ENCODE results near the gene HGF. TPM values are rescaled to one million over a fixed set of nuclear protein-coding genes. Genes with fewer than 3 reads are reported as not detected.

The HGF gene
- total and polyA plus RNA-seq, 2 of the 13 experiments (the other 11 are each of a cell fraction or from before 2014, with no cell fraction given), result not detected

- Histone ChIP-seq H3K79me2 (ENCODE audit: insufficient read depth, low read length) (no peaks in the 10 kb centered on the region), H3K27ac (ENCODE audit: extremely low read length, insufficient read depth, low read length) (no peak overlapping the region), H3K4me2 (ENCODE audit: low read depth, low read length) (no peak overlapping the region), H4K20me1 (ENCODE audit: insufficient read depth, low read length) (no peaks in the 10 kb centered on the region), H3K9ac (ENCODE audit: insufficient read depth, low read depth, low read length) (no peak overlapping the region), H3K9me3 (ENCODE audit: low read length) (no peaks in the 10 kb centered on the region), H3K36me3 (replicated peaks in 1 of 2; ENCODE audit: control insufficient read depth in 1 of 2, insufficient read depth in 2 of 2, low read length in 2 of 2) (no peaks in the 10 kb centered on the region), H2AFZ (ENCODE audit: low read length) (no peak overlapping the region), H3K4me3 (replicated peaks in 1 of 3; ENCODE audit: insufficient read depth in 1 of 3, low read depth in 2 of 3, low read length in 3 of 3) (no peak overlapping the region), H3K27me3 (ENCODE audit: control insufficient read depth in 1 of 2, insufficient read depth in 2 of 2, low read length in 2 of 2) (no peaks in the 10 kb centered on the region), H3K4me1 (ENCODE audit: insufficient read depth, low read length) (no peaks in the 10 kb centered on the region)
- no peak for DNase-seq (ENCODE audit: low spot score)
- WGBS (ENCODE audit: low lambda C conversion rate), result 0% methylated on average over 3 of the region's 3 CpGs
- BruUV-seq (replicated peaks), result no TSS peak
- in situ Hi-C loops (cut with HindIII; ENCODE audit: extremely low pct_ligation_motif_present, low pct_unique_long_range_greater_than_20kb) (no loop called here), intact Hi-C loops (cut with micrococcal nuclease; ENCODE audit: unreplicated experiment) (no loop called here)
- TF ChIP-seq ZNF710 (CRISPR knock-in tag; IDR thresholded peaks at IDR 0.05; ENCODE audit: borderline replicate concordance), result no peak
- TF ChIP-seq MATR3 (CRISPR knock-in tag; IDR thresholded peaks at IDR 0.05), result no peak
- TF ChIP-seq SNAPC2 (CRISPR knock-in tag; IDR thresholded peaks at IDR 0.05), result no peak
- no peak for TF ChIP-seq SP140L (CRISPR knock-in tag; IDR thresholded peaks at IDR 0.05; ENCODE audit: borderline replicate concordance)
- TF ChIP-seq NBN (conservative IDR thresholded peaks at IDR 0.05), result no peak
- TF ChIP-seq PHF8 (CRISPR knock-in tag; IDR thresholded peaks at IDR 0.05), result no peak
- no peak for TF ChIP-seq YY1 (IDR thresholded peaks at IDR 0.05; ENCODE audit: insufficient read depth, insufficient replicate concordance, low read depth, low read length)
- TF ChIP-seq ZMAT5 (CRISPR knock-in tag; IDR thresholded peaks at IDR 0.05; ENCODE audit: borderline replicate concordance, low read depth), result no peak
- no peak for TF ChIP-seq BRCA1 (CRISPR knock-in tag; IDR thresholded peaks at IDR 0.05)
- ChIA-PET CTCF (ENCODE audit: low intra/inter-chr PET ratio, low total read pairs) (no interaction called here), POLR2A (no interaction called here)
- ATAC-seq, result no peak
- FAIRE-seq, result no peak
Observed at GRCh38 chr7:81664304-81664703, 105.5 kb downstream of the HGF start.

Data from HepG2 (cell line).